Adipose tissue (tissue), 3 donors: ENCODE measurements around the gene STPG2. TPM values are rescaled to one million over a fixed set of nuclear protein-coding genes. Genes with fewer than 3 reads are reported as not detected.
"Not testable (repeated sequence)": the region's sequence is repeated elsewhere in the genome, so short reads cannot be mapped to it uniquely, and the experiment has no call there.

Experiments
- H3K27ac ChIP-seq: one replicate; pipeline ENCODE4 v1.5.1; 2013; ENCODE audit warnings: low read depth, low read length
- WGBS, 3 donors: extraction: QIAGEN DNeasy Blood & Tissue Kit; methylation state at CpG; one replicate each; pipeline ENCODE4 v1.1.7; 2013; 5-methylcytosine and 5-hydroxymethylcytosine counted together
- polyA plus RNA-seq, 3 donors: library from polyadenylated mRNA; stranded (reverse); fragments of 200-250 nt; gene quantifications; one replicate each; pipeline ENCODE4 v1.2.3, GENCODE V29; 2013
- donor health status: healthy with polysubstance abuse.
- donor health status: Bipolar disorder and iron deficiency.
- donor health status: healthy.

Gene STPG2
- polyA plus RNA-seq, 3 donors: 0.04 to 0.14 TPM; not detected in 1

DNA sequence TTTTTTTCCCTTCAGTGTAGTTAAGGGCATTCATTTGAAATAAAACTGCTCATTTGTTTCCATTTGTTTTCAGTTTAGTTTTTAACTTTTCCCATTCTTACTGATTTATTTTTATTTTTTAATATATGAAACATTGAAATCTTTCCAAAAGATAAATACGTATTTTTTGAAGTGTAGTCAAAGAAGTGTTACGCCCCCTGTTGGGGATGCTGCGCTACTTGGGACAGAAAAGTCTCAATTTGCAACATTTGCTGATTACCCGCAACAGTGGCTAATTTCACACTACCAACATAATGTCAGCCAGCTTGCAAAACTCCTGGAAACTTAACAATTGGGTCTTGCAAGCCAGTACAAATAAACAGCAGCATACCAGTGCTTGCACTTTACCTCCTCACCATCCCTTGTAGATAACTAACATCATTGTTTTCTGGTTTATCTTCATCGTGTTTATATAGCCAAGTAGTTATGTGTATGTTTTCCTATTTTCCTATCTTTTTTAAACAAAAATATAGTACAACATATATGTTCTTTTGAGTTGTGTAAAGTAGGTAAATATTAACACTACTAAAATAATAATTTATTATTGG is 158.6 kb downstream of the STPG2 start:
- WGBS, 3 donors: 76 to 79% (median 77%) methylated on average over 5 of the region's 5 CpGs
- H3K27ac ChIP-seq: no peak overlapping the region

DNA sequence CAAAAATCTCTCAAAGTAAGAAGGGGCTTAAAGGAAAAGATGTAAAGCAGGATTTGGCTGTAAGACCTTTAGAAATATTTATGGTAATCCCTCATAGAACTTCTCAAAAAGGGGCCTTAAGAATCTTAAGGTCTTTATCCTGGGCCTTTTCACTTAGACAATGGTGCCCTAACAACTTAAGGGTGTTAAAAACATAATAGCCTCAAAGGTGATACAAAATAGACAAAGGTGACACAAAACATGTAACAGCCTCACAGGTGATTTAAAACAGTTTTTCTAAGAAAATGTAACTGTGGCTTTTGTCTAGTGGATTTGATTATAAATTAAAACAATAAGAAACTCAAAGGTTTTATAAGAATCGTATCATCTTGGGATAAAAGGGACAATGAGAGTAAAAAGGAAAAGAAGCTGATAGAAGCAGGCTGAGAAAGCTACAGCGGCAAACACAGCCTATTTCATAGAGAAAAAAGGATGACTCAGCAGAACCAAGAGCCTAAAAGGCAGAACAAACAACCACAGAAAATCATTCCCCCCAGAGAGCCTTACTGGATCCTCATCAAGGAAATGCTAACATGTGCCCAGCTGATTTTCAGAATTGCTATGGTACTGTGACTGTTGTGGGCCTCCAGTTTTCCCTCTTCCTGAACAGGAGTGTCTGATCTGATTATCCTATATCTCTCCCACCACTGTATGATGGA is 164.3 kb downstream of the STPG2 start:
- H3K27ac ChIP-seq: no peak overlapping the region
- WGBS, 3 donors: 84 to 92% (median 84%) methylated on average over 2 of the region's 2 CpGs

DNA sequence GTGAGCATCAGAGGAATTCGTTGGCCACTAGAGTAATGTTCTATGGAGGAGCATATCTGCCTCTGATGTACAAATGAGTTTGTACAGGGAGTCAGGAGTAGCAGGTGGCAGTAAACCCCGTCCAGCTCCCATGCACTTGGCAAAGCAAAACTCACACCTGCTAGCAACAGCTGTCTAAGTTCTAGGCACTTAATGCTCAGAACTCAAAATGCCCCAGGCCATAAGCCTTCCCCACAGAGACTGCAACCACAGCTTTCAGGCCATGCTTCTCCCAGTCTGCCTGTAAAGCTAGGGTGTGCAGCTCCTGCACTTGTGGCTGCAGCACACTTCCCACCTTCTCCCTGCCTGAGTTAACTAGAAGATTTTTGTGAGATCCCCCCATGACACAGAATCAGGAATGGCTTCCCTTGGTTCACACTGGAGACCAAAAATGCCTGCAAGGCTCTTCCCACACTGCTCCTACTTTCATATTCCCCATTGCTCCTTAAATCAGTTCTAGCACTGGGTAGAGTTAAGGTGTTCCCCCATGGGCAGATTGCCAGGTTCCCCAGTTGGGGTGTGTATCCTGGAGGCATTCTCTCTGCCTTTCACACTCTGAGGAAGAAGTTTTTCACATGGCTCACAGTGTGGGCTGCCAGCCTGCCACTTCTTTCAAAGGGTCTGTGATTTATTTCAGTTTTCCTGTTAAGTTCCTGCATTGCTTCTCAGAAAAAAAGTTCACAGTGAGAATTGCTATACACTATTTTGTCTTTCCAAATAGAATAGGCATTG is 189.9 kb downstream of the STPG2 start:
- WGBS, 3 donors: 58 to 80% (median 69%) methylated on average over 2 of the region's 2 CpGs
- no peak overlapping the region for H3K27ac ChIP-seq

DNA sequence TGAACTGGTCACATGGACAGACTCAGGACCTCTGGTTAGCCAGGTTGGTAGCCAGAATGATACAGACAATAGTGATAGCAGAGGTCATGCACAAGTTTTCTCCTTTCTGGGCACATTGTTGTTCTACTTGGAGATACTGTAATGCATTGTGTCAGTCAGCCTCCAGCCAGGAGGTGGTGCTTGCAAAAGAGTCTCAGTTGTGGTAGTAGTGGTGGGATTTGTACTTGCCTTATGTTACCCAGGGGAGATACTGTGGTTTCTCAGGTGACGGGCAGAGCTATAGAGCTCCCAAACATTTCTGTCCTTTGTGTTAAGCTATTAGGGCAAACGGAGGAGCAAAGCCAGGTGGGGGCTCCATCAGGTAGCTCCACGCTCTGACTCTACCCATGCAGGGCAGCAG is 190.5 kb downstream of the STPG2 start:
- H3K27ac ChIP-seq: no peak overlapping the region
- WGBS, 3 donors: 80 to 84% (median 84%) methylated on average over 3 of the region's 3 CpGs

DNA sequence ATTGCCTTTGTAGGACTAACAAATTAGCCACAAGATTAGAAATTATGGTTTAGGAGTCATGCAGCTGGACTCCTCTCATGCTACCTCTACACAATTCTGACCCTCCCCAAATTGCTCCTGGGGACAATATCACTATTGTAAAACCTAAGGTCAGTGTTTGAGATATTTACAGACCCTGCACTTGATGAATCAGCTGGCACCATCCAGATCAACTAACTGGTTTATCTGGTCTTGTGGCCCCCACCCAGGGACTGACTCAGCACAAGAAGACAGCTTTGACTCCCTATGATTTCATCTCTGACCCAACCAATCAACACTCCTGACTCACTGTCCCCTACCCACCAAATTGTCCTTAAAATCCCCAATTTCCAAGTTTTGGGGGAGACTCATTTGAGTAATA is 192.4 kb downstream of the STPG2 start:
- H3K27ac ChIP-seq: no peak overlapping the region

DNA sequence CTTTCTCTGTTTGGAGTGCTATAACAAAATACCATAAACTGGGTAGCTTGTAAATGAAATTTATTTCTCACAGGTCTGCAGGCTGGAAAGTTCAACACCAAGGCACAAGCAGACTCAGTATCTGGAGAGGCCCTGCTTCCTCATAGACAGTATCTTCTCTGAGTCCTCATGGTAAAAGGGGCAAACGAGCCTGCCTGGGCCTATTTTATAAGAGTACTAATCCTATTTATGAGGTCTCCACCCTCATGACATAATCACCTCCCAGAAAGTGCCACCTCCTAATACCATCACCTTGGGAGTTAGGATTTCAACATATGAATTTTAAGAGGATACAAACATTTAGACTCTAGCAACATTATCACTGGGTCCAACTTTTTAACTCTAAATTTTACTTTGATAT is 200.3 kb downstream of the STPG2 start:
- WGBS, 3 donors: 32 to 57% (median 51%) methylated on average over 1 of the region's 1 CpG

DNA sequence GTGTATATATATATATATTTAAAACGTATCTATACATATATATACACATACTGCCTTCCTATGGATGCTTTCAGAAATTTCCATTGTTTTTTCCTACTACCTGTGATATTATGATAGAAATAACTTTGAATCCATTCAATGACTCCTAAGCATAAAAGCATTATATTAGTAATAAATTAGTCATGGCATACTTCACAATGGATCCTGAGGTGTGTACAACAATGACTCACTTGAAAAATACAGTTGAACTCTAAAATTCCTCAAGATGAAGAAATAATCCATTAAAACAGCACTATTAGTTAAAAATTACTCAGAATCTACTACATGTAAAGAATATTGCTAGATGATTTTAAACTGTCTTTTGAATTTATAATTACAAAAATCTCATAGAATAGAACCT is 201.1 kb downstream of the STPG2 start:
- H3K27ac ChIP-seq: no peak overlapping the region
- WGBS, 3 donors: 53 to 77% (median 57%) methylated on average over 1 of the region's 1 CpG

More for the DNA sequence above, 200.3 kb downstream of the STPG2 start:
- H3K27ac ChIP-seq: no peak overlapping the region

DNA sequence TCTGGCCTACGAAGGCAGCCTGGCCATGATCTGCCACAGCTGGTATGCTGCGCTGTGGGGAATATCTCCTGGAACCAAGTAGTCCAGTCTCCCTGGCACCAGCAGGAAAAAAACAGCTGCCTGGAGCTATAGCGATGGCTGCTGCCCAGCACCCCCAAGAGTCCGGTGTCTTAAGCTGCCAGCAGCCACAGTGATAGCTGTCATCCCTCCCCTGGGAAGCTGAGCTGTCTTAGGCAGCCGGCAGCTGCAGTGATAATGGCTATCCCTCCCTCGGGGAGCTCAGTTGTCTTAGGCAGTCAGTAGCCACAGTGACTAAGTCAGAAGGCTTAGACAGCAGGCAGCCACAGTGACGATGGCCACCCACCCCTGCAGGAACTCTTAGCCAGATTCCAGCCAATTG is 205.1 kb downstream of the STPG2 start:
- H3K27ac ChIP-seq: no peak overlapping the region
- 84 to 93% (median 88%) methylated on average over 7 of the region's 7 CpGs for WGBS, 3 donors

DNA sequence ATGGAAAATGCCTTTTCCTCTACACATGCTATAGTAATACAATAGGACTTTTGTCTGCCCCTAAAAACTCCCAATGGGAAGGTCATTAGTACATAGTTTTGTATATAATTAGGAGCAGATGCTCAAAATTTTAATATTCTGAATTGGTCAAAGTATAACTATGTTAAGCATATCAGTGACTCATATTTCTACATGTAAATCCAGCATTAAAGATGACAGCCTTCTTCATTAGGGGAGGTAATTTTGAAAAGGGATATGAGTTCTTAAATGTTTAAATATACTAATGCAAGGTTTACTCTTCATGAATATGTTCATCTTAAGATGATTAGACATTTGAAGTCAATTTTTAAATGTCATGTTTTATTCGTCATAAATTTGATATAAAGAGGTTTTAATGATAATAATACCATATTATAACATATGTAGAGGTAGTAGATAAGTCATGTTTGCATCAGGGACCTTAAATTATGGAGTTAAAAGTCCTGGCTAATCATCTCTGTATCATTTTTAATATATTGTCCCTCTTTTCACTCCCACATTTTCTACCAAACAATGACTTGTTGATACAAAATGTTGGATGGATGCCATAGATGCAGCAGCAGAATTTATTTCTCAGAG is 218.8 kb downstream of the STPG2 start:
- H3K27ac ChIP-seq: no peak overlapping the region
- WGBS, 3 donors: 51 to 68% (median 59%) methylated on average over 1 of the region's 1 CpG

DNA sequence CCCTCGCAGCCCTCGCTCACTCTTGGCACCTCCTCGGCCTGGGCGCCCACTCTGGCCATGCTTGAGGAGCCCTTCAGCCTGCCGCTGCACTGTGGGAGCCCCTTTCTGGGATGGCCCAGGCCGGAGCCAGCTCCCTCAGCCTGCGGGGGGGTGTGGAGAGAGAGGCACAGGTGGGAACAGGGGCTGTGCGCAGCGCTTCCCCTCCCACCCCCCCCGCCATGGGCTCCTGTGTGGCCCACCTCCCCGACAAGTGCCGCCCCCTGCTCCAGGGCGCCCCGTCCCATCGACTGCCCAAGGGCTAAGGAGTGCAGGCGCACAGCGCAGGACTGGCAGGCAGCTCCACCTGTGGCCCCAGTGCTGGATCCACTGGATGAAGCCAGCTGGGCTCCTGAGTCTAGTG is 220.2 kb downstream of the STPG2 start:
- WGBS, 3 donors: 94 to 97% (median 95%) methylated on average over 14 to 17 of the region's 17 CpGs
- H3K27ac ChIP-seq: no peak overlapping the region

DNA sequence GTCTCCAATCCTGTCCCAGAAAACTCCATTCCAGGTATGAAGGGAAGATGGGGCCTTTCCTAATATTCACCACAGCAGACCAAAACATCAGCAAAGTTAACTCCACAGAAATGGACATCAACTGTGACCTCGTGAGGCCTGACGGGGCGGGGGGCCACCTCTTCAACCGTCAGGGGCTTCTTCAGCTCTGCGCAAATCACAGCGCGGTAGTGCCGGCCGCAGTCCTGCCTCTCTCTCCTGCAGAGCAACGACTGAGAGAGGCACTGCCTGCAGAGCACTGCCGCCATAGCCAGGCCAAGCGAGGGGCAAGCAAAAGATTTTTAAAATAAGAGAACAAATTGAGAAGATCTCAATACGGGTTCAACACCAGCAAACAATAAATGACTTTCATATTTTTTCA is 226.2 kb downstream of the STPG2 start:
- H3K27ac ChIP-seq: no peak overlapping the region
- 91 to 92% (median 91%) methylated on average over 13 of the region's 13 CpGs for WGBS, 3 donors

DNA sequence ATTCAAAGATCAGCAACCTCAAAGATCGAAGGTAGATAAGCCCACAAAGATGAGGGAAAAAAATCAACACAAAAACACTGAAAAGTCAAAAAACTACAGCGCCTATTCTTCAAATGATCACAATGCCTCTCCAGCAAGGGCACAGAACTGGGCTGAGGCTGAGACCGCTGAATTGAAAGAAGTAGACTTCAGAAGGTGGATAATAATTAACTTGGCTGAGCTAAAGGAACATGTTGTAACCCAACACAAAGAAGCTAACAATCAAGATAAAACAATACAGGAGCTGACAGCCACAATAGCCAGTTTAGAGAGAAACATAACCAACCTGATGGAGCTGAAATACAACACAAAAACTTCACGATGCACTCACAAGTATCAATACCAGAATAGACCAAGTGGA is 231.1 kb downstream of the STPG2 start:
- WGBS, 3 donors: 39 to 90% (median 88%) methylated on average over 4 of the region's 4 CpGs
- no peak overlapping the region for H3K27ac ChIP-seq

DNA sequence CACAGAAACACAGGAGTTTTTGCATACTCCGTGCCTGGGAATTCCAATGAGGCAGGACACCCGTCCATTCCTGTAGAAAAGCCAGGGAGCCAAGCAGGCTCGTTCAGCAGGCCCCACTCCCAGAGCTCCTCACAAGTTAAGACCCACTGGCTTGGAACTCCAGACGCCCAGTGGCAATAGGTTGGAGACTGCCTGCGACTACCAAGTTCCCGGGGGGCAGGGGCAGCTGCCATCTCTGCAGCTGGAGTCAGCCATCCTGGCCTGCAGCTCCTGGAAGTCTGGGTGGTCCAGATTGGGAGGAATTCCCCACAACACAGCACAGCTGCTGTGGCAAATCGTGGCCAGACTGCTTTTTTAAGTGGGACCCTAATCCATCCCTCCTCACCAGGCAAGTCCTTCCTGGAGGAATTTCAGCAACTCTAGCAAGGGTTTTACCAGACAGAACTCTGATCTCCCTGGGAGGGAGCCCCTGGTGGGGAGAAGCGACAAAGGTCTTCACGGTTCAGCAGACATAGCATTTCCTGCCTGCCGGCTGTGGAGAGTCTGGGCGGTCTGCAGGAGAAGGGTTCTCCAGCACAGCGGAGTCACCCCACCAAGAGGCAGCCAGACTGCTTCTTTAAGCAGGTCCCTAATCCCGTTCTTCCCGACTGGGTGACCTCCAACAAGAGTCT is 231.9 kb downstream of the STPG2 start:
- WGBS, 3 donors: 80 to 84% (median 81%) methylated on average over 14 of the region's 14 CpGs
- no peak overlapping the region for H3K27ac ChIP-seq

DNA sequence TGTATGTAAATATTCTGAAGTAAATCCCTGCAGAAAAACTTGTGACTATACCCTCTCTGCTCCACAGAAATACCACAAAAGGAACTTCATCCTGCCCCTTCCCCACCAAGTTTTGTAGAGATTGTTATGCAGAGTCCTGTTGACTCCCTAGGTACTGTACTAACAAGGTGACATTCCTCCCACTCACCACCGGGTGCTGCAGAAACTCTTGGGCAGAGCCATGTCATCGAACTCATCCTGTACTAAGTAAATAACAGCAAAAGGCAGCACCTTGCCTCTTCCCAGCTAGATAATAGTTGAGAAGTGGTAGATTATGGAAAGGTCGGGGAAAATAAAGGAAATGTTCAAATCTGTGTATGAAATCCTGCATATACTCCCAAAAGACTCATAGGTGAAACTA is 233.3 kb downstream of the STPG2 start:
- WGBS, 3 donors: 52 to 60% (median 58%) methylated on average over 3 of the region's 3 CpGs
- no peak overlapping the region for H3K27ac ChIP-seq

DNA sequence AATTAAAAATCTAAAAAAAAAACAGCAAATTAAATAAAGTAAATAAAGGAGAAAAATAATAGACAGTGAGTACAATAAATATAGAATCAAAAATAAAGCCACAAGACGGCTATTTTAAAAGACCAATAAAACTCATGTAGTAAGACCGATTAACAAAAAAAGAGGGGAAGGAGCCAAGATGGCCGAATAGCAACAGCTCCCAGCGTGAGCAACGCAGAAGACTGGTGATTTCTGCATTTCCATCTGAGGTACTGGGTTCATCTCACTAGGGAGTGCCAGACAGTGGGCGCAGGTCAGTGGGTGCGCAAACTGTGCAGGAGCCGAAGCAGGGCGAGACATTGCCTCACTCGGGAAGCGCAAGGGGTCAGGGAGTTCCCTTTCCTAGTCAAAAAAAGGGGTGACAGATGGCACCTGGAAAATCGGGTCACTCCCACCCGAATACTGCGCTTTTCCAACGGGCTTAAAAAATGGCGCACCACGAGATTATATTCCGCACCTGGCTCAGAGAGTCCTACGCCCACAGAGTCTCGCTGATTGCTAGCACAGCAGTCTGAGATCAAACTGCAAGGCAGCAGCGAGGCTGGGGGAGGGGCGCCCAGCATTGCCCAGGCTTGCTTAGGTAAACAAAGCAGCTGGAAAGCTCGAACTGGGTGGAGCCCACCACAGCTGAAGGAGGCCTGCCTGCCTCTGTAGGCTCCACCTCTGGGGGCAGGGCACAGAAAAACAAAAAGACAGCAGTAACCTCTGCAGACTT is 239.7 kb downstream of the STPG2 start:
- H3K27ac ChIP-seq: not testable (repeated sequence)
- 86 to 88% (median 87%) methylated on average over 21 to 23 of the region's 23 CpGs for WGBS, 3 donors

DNA sequence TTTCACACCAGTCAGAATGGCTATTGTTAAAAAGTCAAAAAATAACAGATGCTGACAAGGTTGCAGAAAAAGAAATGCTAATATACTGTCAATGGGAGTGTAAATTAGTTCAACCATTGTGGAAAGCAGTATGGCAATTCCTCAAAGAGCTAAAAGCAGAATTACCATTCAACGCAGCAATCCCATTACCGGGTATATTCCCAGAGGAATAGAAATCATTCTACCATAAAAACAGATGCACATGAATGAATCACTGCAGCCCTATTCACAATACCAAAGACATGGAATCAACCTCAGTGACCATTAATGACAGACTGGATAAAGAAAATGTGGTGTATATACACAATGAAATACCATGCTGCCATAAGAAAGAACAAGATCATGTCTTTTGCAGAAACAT is 243.0 kb downstream of the STPG2 start:
- H3K27ac ChIP-seq: no peak overlapping the region
- 47 to 90% (median 70%) methylated on average over 2 of the region's 2 CpGs for WGBS, 3 donors

DNA sequence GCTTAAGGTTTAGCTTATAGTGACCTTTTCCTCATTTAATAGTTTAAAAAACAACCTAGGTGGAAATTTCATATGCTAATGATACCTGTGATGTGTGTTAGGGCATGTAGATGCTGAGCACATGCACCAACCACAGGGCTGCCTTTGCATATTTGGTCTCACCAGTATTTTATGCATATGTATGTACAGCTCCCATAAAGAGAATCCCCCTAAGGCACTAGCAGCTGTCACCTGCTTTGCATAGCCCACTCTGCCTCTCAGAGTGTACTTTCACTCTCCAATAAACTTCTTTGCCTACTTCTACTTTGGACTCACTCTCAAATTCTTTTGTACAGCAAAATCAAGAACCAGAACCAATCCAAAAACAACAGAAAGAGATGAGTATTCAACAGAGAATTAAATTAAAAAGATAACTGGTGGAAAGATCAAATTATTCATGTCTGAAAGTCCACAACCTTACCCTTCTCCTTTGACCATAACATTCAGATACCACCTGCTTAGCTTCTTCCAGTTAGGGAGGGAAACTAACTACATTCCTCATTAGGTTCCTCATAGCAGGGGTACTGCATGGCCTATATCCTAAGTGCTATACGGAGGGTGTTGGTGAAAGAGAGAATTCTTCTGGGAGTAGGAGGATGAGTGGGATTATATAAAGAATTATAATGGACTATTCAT is 250.5 kb downstream of the STPG2 start:
- H3K27ac ChIP-seq: no peak overlapping the region
- 71 to 83% (median 80%) methylated on average over 1 of the region's 1 CpG for WGBS, 3 donors

DNA sequence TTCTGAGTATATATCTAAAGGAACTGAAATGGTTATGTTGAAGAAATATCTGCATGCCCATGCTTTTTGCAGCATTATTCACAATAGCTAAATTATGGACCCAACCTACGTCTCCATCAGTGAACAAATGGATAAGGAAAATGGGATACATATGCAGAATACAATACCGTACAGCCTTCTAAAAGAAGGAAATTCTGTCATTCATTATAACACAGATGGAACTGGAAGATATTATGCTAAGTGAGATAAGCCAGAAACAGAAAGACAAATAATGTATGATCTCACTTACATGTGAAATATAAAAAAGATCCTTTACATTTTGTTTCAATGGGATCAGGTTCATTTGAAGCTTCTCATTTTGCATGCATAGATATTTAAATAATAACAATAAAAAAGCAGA is 263.3 kb downstream of the STPG2 start:
- 76 to 81% (median 79%) methylated on average over 2 of the region's 2 CpGs for WGBS, 3 donors
- no peak overlapping the region for H3K27ac ChIP-seq
